GM18873 (cell line): ENCODE results near the gene EYA2.

ENCODE experiments used
- ATAC-seq: cut with Tn5 transposase; IDR thresholded peaks from one replicate; pipeline ENCODE4 v1.9.1; 2021; ENCODE audit warnings: mild to moderate bottlenecking, moderate library complexity, moderate number of reproducible peaks; ENCODE audit not compliant: unreplicated experiment, low FRiP score

Gene EYA2

GRCh38 chr20:47211036-47211435, 316.4 kb downstream of the EYA2 start:
- no peak for ATAC-seq

DNA sequence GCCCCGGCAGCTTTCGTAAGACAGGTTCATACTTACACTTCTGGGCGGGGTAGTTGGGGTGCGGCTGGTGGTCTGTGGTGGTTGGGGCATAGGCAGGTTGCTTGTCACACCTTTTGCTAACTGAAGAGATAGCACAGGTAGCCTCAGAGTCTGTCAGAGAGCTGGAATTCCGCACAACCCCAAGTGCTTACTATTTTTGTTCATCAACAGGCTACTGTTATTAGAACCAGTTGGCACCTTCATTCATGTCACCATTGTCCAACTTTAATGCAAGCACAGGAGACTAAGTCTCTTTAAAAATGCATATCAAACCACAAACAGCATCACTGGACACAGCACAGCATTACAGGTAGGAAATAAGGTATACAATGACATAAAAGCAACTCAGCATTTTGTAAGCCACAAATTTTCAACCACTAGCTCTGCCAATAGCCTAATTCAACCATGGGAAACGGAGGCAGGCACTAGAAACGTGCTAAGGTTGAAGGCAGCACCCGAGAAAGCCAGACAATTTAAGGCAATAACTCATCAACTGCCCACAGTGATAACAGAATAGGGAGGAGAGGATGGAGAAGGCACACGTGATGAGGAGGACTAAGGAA, 318.1 kb downstream of the EYA2 start:
- no peak for ATAC-seq

DNA sequence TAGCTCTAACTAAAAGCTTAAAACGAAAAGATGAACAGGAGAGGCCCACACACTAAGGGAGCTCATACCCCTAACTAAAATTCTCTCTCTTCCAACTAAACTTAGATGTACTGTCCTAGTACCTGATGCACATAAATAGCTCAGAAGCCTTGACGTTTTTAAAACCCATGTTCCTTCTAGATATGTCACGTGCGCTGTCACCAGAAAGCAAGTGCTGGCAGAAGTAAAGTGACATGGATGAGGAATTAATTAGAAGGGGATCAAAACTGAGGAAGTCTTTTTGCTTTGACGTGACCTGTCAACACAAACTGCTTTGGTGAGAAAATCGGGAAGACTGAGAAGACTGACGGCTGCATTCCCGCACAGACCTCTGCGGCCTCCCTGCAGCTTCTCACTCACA, 319.3 kb downstream of the EYA2 start:
- ATAC-seq = no peak

DNA sequence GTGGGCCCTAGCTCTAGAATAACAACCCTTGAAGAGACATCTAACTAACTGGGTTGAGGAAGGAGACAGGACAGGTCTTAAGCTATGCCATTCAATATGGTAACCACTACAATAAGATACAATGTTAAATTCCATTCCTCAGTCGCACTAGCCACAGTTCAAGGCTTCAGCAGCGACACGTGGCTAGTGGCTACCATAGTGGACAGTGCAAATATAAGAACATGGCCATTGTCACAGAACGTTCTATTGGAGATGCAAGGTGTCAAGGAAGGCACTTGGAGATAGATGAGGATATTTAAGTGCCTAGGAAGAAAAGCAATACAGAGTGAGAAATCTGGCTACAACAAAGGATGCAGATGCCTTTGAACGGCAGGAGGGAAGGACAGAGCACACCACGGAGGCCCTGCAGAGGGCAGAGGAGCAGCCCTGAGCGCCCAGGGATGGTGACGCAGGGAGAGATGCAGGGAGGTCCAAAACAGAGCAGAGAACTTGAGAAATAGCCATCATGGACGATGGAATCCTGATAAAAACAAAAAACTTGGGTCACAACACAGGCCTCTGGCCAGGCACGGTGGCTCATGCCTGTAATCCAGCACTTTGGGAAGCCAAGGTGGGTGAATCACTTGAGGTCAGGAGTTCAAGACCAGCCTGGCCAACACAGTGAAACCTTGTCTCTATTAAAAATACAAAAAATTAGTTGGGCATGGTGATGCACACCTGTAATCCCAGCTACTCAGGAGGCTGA, 321.2 kb downstream of the EYA2 start:
- ATAC-seq = no peak

DNA sequence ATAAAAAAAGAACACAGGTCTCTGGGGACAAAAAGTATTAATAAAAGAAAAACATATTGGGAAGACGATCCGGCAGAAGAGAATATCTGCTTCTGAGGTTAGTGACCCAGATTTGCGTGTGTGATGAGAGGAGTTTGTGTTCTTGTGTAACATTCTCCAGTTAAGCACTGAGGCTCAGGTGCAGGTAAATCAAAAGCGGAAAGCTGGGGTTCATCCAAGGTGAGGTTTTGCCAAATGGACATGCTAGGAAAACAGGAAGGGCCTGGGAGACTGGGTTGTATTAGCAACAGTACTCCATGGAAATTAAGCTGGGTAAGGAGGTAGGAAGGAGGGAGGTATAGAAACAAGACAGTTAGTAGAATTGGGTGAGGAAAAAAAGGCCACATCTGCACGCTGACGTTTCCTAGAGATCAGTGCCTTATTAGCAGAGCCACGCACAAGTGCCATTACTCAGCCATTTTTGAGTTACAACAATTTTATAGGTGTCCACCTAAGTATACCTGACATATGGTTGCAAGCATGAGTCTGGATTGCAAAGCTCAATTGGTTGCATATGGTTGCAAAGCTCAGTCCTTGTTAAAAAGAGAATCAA, 322.3 kb downstream of the EYA2 start:
- ATAC-seq = no peak

- ATAC-seq = no peak
These were observed 323.1 kb downstream of the EYA2 start for GRCh38 chr20:47217482-47218446.

DNA sequence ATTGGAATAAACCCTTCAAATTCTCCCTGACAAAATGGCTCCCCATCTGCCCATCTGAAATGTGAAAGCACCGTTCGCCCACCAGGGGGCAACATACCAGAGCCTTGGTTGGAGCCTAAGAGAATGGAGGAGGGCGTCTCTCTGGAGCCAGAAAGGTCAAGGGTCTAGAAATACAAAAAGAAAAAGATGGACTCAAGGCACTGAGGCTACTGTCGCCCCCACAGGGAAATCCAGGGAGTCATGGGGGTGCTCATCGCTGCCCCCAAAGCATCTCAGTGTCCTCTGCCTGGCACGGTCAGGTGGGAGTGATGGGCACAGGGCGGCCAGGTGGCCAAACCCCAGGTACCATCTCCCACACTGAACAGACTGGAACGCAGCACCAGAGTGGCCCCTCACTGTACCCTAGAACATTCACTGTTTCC, 325.5 kb downstream of the EYA2 start:
- ATAC-seq = no peak

DNA sequence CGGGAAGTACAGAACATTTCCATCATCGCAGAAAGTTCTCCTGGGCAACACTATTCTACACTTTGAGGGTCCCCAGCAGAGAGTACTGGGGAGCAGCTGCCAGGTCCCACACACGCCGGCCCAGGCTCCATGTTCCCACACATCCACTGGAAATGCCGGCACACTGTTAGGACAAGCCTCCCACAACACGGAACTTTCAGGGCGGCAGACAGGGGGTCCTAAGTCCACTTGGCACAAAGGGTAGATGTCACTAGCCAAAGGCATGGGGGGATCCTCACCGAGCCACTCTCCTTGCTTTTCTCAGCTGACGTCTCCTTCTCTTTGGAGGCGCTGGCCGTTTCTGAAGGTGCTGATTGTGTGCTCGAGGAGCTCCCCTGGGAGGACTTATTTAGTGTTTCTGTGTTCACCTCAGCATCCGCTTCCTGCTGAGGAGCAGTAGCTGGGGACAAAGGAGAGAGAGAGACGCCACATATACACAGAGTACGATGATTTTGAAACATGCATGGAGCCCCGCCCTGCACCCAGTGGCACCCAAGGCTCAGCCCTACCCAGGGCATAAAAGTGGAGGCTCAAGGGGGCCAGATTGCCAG, 326.5 kb downstream of the EYA2 start:
- ATAC-seq = no peak

DNA sequence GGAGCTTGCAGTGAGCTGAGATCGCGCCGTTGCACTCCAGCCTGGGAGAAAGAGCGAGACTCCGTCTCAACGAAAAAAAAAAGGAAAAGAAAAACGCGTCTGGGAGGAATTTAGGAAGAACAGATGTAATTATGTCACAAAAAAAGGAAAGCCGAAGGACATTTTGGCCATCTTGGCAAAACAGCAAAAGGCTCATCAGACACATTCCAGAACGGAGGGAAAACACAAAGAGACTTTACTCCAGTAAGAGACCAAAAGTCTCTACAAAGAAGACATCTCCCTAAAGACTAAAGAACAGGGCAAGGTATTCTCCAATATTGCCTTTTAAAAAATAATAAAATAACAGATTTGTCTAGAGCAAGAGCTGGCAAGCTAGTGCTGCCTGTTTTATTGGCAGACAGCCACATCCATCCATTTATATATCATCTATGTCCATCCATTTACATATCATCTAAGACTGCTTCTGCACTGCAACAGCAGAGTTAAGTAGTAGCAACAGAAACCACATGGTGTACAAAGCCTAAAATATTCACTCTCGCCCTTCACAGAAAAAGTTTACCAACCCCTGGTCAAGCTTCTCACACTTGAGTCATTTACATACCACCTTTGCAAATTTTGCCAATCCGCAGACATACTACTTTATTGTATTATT, 328.0 kb downstream of the EYA2 start:
- no peak for ATAC-seq

- no peak for ATAC-seq
These were observed 329.3 kb downstream of the EYA2 start for GRCh38 chr20:47223896-47224295.

GRCh38 chr20:47224300-47224791, 329.7 kb downstream of the EYA2 start:
- no peak for ATAC-seq

- no peak for ATAC-seq
These were observed 330.2 kb downstream of the EYA2 start for GRCh38 chr20:47224857-47225256.

DNA sequence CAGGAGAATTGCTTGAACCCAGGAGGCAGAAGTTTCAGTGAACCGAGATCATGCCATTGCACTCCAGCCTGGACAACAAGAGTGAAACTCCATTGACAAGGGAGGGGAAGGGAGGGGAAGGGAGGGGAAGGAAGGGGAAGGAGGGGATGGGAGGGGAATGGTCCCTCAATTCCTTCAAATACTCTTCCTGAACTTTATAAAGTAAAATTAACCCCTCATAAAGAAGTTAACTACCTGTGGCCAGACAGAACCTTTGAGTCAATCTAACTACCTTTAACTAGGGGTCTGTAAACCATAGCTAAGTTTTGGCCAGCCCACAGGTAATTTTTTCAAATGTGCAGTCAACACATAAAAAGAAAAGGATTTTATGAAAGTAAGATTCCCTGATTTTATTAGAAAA, 330.8 kb downstream of the EYA2 start:
- no peak for ATAC-seq

DNA sequence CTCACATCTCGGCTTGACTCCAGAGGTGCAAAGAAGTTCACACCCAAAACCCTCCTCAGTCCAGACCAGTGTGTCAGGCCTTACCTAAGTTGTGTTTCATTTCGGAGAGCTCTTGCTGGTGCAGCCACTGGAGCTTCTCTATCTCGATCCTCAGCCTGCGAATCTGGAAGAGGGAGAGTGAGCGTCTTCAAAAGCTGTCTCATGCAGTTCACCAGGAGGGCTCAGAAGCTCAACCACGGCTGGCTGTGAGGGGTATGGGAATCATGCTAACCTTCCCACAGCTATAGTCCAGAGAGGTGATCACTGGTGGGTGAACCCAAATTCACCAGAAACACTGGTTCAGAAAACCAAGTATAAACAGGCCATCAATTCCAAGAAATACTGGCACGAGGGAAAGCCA, 332.5 kb downstream of the EYA2 start:
- no peak for ATAC-seq

DNA sequence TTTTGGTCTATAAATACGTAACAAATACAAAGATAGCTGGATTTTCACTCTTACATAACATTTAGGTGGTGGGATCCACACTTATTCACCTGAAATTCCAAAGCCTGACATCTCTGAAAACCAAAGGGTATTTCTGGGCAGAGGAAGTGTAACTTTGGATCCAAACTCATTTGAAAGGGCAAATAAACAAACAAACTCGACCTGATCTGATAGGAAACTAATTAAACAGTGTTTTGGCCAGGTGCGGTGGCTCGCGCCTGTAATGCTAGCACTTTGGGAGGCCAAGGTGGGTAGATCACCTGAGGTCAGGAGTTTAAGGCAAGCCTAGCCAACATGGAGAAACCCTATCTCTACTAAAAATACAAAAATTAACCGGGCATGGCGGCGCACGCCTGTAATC, 332.9 kb downstream of the EYA2 start:
- ATAC-seq = no peak

- no peak for ATAC-seq
These were observed 334.0 kb downstream of the EYA2 start for GRCh38 chr20:47228654-47229053.

DNA sequence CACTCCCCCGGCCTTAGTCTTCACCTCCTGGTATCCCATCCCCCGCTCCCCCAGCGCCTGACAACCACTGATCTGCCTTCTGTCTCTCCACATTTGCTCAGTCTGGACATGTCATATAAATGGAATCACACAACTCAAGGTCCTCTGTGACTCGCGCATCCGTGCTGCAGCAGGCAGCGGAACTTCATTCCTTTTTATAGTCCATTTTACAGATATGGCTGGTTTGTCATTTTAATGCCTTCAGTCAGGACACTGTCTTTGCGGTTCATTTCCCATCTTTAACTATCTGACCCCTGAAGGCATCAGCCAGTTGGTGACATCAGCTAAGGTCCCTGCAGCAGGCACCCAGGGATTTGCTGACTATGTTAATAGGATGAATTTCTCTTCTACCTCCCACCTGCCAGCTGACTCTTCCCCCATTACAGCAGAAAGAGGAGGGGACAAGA, 336.2 kb downstream of the EYA2 start:
- no peak for ATAC-seq

GRCh38 chr20:47231382-47232039, 336.9 kb downstream of the EYA2 start:
- ATAC-seq = no peak

DNA sequence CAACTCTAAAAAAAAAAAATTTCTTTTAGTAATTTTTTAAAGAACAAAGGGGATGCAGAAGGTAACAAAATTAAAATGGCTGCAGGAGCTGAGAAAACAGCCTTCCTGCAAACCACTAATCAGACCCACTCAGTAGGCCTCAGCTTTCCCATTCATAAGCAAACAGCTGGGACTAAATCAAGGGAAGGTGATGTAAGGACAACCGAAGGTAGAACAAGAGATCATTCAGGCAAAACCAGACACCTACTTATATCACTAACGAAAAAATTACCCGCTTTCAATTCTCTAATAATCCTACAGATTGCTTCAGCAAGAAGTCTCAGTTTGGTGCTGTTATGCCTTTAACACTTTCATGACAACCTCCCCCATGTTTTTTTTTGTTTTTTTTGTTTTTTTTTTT, 337.9 kb downstream of the EYA2 start:
- ATAC-seq = no peak
